ENCODE measurements around the gene BBIP1. TPM values are rescaled to one million over a fixed set of nuclear protein-coding genes. Genes with fewer than 3 reads are reported as not detected.

BBIP1 gene
- total RNA-seq (2022; extraction: Qiagen RNA extraction; ENCODE audit: low read depth) = 35.2 to 46.5 TPM (median 35.6 TPM) in 5 replicates

GRCh38 chr10:110918643-110919348 is at the start of gene BBIP1:
Gene BBIP1, minus strand, starts transcription at chr10:110919180. Its CDS starts 1,023 bp downstream, at chr10:110918157.

DNA sequence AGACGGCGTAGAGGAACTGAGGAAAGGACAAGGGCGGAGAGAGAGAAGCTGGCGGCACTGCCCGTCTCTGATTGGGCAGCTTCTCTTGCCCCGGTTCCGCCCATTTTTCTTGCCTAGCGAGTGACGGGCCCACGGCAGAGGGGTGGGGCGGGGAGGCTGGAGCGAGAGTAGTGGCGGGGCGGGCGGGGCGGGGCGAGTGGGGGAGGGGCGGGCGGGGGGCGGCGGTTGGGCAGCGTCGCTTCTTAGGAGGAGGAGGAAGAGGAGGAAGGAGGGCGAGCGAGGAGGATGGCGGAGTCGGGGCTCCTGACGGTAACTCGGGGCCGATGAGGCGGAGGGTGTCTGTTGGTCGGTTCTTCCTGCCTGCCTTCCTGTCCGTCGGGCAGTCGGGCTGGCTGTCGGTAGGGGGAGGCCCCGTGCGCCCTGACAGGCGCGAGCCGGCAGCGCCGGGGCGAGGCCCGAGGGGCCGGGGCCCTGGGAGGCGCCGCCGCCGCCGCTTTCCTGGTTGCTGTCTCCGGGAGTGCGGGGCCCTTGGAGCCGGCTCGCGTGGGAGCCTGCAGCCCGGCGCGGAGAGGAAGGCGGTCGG is 460 bp upstream of the BBIP1 start, which contains the start of gene SHOC2:
Gene SHOC2, plus strand, starts transcription at position 256 of the 583 bp plus-strand sequence. CDS start 44,755 bp downstream, outside the sequence.

GRCh38 chr10:110871298-110872084 is 47.5 kb downstream of the BBIP1 start, which contains the start of gene PDCD4:
Gene PDCD4, plus strand, starts transcription at chr10:110871928. Its CDS starts 4,100 bp downstream, at chr10:110876028.

Other genes with a start within 250 kb of the BBIP1 start
- gene PDCD4, start 47.3 kb downstream of the BBIP1 start, total RNA-seq (2022; extraction: Qiagen RNA extraction; ENCODE audit: low read depth) = 28.8 to 41.3 TPM (median 31.5 TPM) in 5 replicates
- gene SHOC2, start 424 bp upstream of the BBIP1 start, total RNA-seq (2022; extraction: Qiagen RNA extraction; ENCODE audit: low read depth) = 15.4 to 26.0 TPM (median 17.3 TPM) in 5 replicates
- gene ADRA2A, start 157.8 kb upstream of the BBIP1 start, total RNA-seq (2022; extraction: Qiagen RNA extraction; ENCODE audit: low read depth) = 0.03 to 0.07 TPM in 2 of 5 replicates, not detected in the others

All from A549 treated with CpdA at 1 μM for 4 hours (cell line).